ENCODE results near the gene INS. TPM values are rescaled to one million over a fixed set of nuclear protein-coding genes. Genes with fewer than 3 reads are reported as not detected.

Gene INS
- total and polyA plus RNA-seq, 7 donors: 0.65 to 2.8 TPM; not detected in 5

DNA sequence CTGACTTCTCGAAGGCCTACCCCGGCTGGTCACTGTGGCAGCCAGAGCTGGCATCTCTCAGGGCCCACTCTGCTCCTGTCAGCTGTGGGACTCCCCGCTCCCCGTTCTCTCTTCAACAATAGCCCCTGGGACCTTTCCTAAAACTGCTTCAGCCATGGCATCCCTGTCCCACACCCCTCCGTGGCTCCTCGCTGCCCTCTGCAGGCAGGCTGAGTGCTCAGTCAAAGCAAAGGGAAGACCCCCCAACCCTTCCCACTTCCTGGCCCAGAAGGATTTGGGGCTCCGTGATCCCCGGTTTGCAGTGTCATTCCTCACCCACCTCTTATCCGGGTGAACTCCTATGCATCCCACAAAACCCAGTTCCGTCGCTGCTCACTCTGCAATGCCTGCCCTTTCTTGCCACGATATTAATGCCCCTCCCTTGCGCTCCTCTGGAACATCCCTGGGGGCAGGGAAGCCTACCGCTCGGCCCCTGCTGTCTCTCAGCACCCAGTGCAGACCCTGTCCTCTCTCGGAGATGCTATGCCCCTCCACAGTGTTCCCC lies 12.2 kb upstream of the INS start:
- WGBS, 3 donors: 82 to 85% (median 85%) methylated on average over 16 of the region's 16 CpGs
- TF ChIP-seq, protein P1, sequence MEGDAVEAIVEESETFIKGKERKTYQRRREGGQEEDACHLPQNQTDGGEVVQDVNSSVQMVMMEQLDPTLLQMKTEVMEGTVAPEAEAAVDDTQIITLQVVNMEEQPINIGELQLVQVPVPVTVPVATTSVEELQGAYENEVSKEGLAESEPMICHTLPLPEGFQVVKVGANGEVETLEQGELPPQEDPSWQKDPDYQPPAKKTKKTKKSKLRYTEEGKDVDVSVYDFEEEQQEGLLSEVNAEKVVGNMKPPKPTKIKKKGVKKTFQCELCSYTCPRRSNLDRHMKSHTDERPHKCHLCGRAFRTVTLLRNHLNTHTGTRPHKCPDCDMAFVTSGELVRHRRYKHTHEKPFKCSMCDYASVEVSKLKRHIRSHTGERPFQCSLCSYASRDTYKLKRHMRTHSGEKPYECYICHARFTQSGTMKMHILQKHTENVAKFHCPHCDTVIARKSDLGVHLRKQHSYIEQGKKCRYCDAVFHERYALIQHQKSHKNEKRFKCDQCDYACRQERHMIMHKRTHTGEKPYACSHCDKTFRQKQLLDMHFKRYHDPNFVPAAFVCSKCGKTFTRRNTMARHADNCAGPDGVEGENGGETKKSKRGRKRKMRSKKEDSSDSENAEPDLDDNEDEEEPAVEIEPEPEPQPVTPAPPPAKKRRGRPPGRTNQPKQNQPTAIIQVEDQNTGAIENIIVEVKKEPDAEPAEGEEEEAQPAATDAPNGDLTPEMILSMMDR (IDR thresholded peaks at IDR 0.05): no peak
- Histone ChIP-seq H3K4me1 (no peaks in the 10 kb centered on the region), H3K27ac (no peak overlapping the region), H3K9me3 (no peaks in the 10 kb centered on the region), H3K36me3 (ENCODE audit: insufficient read depth in 1 of 2, low read depth in 1 of 2) (no peaks in the 10 kb centered on the region), H3K27me3 (ENCODE audit: insufficient read depth in 3 of 3, low read length in 2 of 3) (peaks cover 0 to 55% (median 11%) of the 10 kb centered on the region in 3 donors), H3K4me3 (no peak overlapping the region)
- no peak for DNase-seq
- intact Hi-C loops (cut with DNase I): no loop called here
- ATAC-seq: no peak

DNA sequence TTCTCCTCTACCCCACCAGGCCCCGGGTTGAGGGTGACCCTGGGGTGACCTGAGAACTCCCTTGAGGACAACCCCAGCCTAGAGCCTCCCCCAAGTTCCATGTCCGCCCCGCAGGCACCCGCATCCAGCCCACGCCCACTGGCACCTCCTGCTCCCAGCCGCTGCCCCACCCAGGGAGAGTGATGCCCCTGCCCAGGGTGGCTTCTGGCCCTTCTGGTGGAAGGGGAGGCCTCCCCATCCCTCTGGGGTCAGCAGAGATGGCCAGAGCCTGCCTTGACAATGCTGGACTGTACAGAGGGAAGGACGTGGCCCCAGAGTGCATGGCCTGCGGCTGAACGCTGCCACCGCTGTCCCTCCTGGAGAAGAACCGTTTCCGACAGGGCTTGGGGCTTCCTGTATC lies 11.7 kb upstream of the INS start:
- no peaks in the 10 kb centered on the region for H3K9me3 ChIP-seq
- H3K27ac ChIP-seq: no peak overlapping the region
- intact Hi-C loops (cut with DNase I): no loop called here
- H3K4me3 ChIP-seq: no peak overlapping the region
- H3K4me1 ChIP-seq: no peaks in the 10 kb centered on the region
- ATAC-seq (no peak), DNase-seq (no peak)
- no peaks in the 10 kb centered on the region for H3K36me3 ChIP-seq (ENCODE audit: insufficient read depth in 1 of 2, low read depth in 1 of 2)
- peaks cover 0 to 59% (median 11%) of the 10 kb centered on the region in 3 donors for H3K27me3 ChIP-seq (ENCODE audit: insufficient read depth in 3 of 3, low read length in 2 of 3)
- TF ChIP-seq, protein P1 (IDR thresholded peaks at IDR 0.05): no peak
- WGBS, 3 donors: 77 to 86% (median 79%) methylated on average over 12 of the region's 12 CpGs

DNA sequence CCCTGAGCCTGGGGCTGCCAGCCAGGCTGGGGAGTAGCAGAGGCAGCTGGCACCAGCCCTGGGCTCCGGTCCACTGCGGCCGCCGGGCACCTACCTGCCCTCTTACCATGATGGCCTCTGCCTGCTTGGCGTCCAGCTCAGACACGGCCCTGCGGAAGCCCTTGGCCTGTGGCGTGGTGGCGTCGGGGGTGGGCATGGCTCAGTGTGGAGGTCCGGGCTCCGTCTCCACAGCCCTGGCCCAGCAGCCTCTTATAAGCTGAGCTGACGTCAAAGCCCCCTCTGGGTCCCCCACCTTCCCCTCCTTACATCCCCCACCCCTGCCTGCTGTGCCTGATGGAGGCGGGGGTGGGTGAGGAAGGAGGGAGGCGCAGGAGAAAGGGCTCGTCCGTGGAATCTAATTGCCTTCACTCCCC lies 10.6 kb upstream of the INS start, which contains the start of gene TH:
Gene TH, minus strand, starts transcription at position 225 of the 413 bp plus-strand sequence. Its CDS starts 29 bp downstream, at position 196.
- H3K4me3 ChIP-seq: no peak within 1 kb of the TSS
- no peaks in the 10 kb centered on the region for H3K36me3 ChIP-seq (ENCODE audit: insufficient read depth in 1 of 2, low read depth in 1 of 2)
- TF ChIP-seq, protein P1 (IDR thresholded peaks at IDR 0.05): no peak
- intact Hi-C loops (cut with DNase I): no loop called here
- no peak within 1 kb of the TSS for H3K27ac ChIP-seq
- peaks cover 0 to 60% (median 8%) of the 10 kb centered on the region in 3 donors for H3K27me3 ChIP-seq (ENCODE audit: insufficient read depth in 3 of 3, low read length in 2 of 3)
- ATAC-seq (no peak), DNase-seq (no peak)
- 46 to 58% (median 51%) methylated on average over 16 to 17 of the region's 17 CpGs for WGBS, 3 donors
- no peaks in the 10 kb centered on the region for H3K9me3 ChIP-seq
- H3K4me1 ChIP-seq: peaks cover under 1% of the 10 kb centered on the region

DNA sequence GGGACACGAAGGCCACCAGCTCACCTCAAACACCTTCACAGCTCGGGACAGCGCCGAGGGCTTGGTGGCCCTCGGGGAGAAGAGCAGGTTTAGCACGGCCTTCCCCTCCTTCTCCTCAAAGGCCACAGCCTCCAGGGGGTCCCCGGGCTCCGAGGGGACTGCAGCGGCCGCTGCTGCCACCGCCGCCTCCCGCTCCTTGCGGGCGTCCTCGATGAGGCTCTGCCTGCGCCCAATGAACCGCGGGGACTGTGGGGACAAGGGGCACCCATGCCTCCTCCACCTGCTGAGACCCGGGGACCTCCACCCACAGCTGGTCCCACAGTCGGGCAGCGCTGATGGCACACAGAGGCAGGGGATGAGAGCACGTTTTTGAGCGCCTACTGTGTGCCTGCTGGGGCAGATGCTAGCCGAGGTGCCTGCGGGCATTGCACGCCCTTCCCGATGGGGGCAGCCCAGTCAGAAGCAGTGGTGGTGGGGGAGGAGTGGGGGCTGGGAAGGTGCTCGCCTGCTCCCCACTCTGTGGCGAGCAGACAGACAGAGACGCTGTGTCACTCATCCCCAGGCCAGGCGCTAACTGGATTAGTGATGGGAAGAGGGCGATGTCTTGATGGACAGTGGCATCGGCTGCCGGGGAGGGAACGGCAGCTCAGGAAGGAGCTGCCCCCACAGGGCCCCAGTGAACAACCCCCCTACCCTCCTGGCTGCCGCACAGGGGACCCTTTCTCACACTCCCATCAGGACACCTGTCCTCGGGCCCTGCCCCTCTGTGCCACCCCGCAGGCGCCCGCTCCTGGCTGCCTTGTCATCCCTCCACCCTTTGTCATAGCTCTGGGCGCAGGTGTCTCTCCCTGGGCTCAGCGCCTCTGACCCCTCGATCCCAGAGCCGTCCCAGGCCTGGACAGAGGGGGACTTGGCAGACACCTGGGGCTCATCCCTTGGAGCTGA lies 8.9 kb upstream of the INS start:
- H3K4me1 ChIP-seq: peaks cover 5% of the 10 kb centered on the region
- H3K4me3 ChIP-seq: no peak overlapping the region
- H3K36me3 ChIP-seq (ENCODE audit: insufficient read depth in 1 of 2, low read depth in 1 of 2): no peaks in the 10 kb centered on the region
- no peaks in the 10 kb centered on the region for H3K9me3 ChIP-seq
- H3K27ac ChIP-seq: no peak overlapping the region
- H3K27me3 ChIP-seq (ENCODE audit: insufficient read depth in 3 of 3, low read length in 2 of 3): peaks cover 0 to 74% (median 10%) of the 10 kb centered on the region in 3 donors
- intact Hi-C loops (cut with DNase I): loop anchor here in 1 of 2 donors (10.0 kb wide), 1 partner anchor 245 kb away; no protein-coding TSS in a partner anchor
- ATAC-seq (no peak), DNase-seq (no peak)
- 66 to 73% (median 68%) methylated on average over 43 to 45 of the region's 45 CpGs for WGBS, 3 donors
- TF ChIP-seq, protein P1 (IDR thresholded peaks at IDR 0.05): no peak

All from psoas muscle (tissue), 8 donors.